Stimulated activated effector memory CD8-positive, alpha-beta T cell treated with anti-CD3 and anti-CD28 coated beads, Interleukin-12 subunit alpha, Interleukin-12 subunit beta, amount 100 ng/mL, for 72 hours (primary cell): ENCODE data around the gene CISD3.

Experiments
- ATAC-seq: fragments of 150-1000 bp; cut with Tn5 transposase; 2 replicates; pipeline ENCODE4 v1.10.0; 2021
- DNase-seq, 2 donors: peaks; one replicate each; pipeline ENCODE4 v3.0.0; 2021 to 2022; ENCODE audit warnings: low spot score in 2 of 2
- H3K27ac Mint-ChIP-seq: one replicate; pipeline ENCODE4 v1.8.0; 2022; ENCODE audit warnings: mild to moderate bottlenecking, mixed read lengths
- H3K36me3 Mint-ChIP-seq: one replicate; pipeline ENCODE4 v1.8.0; 2022; ENCODE audit warnings: mild to moderate bottlenecking, mixed read lengths
- H3K4me1 Mint-ChIP-seq: one replicate; pipeline ENCODE4 v1.8.0; 2022; ENCODE audit warnings: mixed read lengths
- H3K4me3 Mint-ChIP-seq: one replicate; pipeline ENCODE4 v1.8.0; 2022; ENCODE audit warnings: mild to moderate bottlenecking, mixed read lengths
- H3K9me3 Mint-ChIP-seq: one replicate; pipeline ENCODE4 v1.8.0; 2022; ENCODE audit warnings: mixed read lengths

CISD3 gene

GRCh38 chr17:38729886-38730525, at the start of gene CISD3:
Gene CISD3, plus strand, starts transcription at chr17:38730341. Its CDS starts 18 bp downstream, at chr17:38730359.
- peaks cover 92% of the 10 kb centered on the region for H3K4me1 Mint-ChIP-seq
- peak within 1 kb of the TSS; percentile 97 for H3K27ac Mint-ChIP-seq
- H3K4me3 Mint-ChIP-seq: peak within 1 kb of the TSS; percentile 97
- ATAC-seq (peak; percentile 83), DNase-seq (peak; percentile 87 to 91)
- H3K36me3 Mint-ChIP-seq: peaks cover 81% of the 10 kb centered on the region
- H3K9me3 Mint-ChIP-seq: no peaks in the 10 kb centered on the region

GRCh38 chr17:38681096-38681495, 49.0 kb upstream of the CISD3 start:
- Mint-ChIP-seq H3K4me1 (peaks cover 21% of the 10 kb centered on the region), H3K36me3 (no peaks in the 10 kb centered on the region), H3K9me3 (no peaks in the 10 kb centered on the region), H3K27ac (no peak overlapping the region), H3K4me3 (no peak overlapping the region)
- DNase-seq (no peak), ATAC-seq (no peak)

GRCh38 chr17:38685491-38685890, 44.6 kb upstream of the CISD3 start:
- no peaks in the 10 kb centered on the region for H3K9me3 Mint-ChIP-seq
- no peak for DNase-seq
- H3K36me3 Mint-ChIP-seq: no peaks in the 10 kb centered on the region
- ATAC-seq: no peak
- H3K27ac Mint-ChIP-seq: peak overlapping the region; percentile 65
- no peak overlapping the region for H3K4me3 Mint-ChIP-seq
- peaks cover 13% of the 10 kb centered on the region for H3K4me1 Mint-ChIP-seq

- no peak for ATAC-seq
- Mint-ChIP-seq H3K4me1 (peaks cover 13% of the 10 kb centered on the region), H3K9me3 (no peaks in the 10 kb centered on the region), H3K36me3 (no peaks in the 10 kb centered on the region), H3K27ac (no peak overlapping the region), H3K4me3 (no peak overlapping the region)
- DNase-seq: no peak
Measured at GRCh38 chr17:38687286-38687685, 42.9 kb upstream of the CISD3 start.

GRCh38 chr17:38690386-38690785, 39.8 kb upstream of the CISD3 start:
- no peak overlapping the region for H3K4me3 Mint-ChIP-seq
- H3K4me1 Mint-ChIP-seq: peaks cover 13% of the 10 kb centered on the region
- ATAC-seq (no peak), DNase-seq (no peak)
- H3K9me3 Mint-ChIP-seq: no peaks in the 10 kb centered on the region
- peak overlapping the region; percentile 43 for H3K27ac Mint-ChIP-seq
- H3K36me3 Mint-ChIP-seq: no peaks in the 10 kb centered on the region

GRCh38 chr17:38691154-38691553, 39.0 kb upstream of the CISD3 start:
- Mint-ChIP-seq H3K4me1 (peaks cover 14% of the 10 kb centered on the region), H3K27ac (peak overlapping the region; percentile 43)
- DNase-seq: no peak

GRCh38 chr17:38693700-38694329, 36.3 kb upstream of the CISD3 start:
- H3K27ac Mint-ChIP-seq: no peak overlapping the region
- H3K4me1 Mint-ChIP-seq: peaks cover 25% of the 10 kb centered on the region
- no peak for ATAC-seq
- no peaks in the 10 kb centered on the region for H3K36me3 Mint-ChIP-seq
- H3K4me3 Mint-ChIP-seq: no peak overlapping the region
- DNase-seq: no peak
- H3K9me3 Mint-ChIP-seq: no peaks in the 10 kb centered on the region

More at GRCh38 chr17:38691154-38691553, 39.0 kb upstream of the CISD3 start:
- no peak for ATAC-seq
- Mint-ChIP-seq H3K9me3 (no peaks in the 10 kb centered on the region), H3K4me3 (no peak overlapping the region), H3K36me3 (no peaks in the 10 kb centered on the region)

GRCh38 chr17:38697061-38697820, 32.9 kb upstream of the CISD3 start:
- Mint-ChIP-seq H3K9me3 (no peaks in the 10 kb centered on the region), H3K27ac (peak overlapping the region; percentile 86), H3K4me1 (peaks cover 54% of the 10 kb centered on the region), H3K36me3 (peaks cover 20% of the 10 kb centered on the region), H3K4me3 (peak overlapping the region; percentile 39)
- DNase-seq (no peak), ATAC-seq (no peak)

GRCh38 chr17:38698760-38699159, 31.4 kb upstream of the CISD3 start:
- no peak for ATAC-seq
- Mint-ChIP-seq H3K4me1 (peaks cover 54% of the 10 kb centered on the region), H3K36me3 (peaks cover 35% of the 10 kb centered on the region), H3K9me3 (no peaks in the 10 kb centered on the region), H3K4me3 (peak overlapping the region; percentile 5), H3K27ac (peak overlapping the region; percentile 100)
- DNase-seq: no peak

GRCh38 chr17:38701504-38702165, 28.5 kb upstream of the CISD3 start:
- DNase-seq (peak; percentile 72 to 94), ATAC-seq (peak; percentile 83)
- H3K27ac Mint-ChIP-seq: peak overlapping the region; percentile 100

GRCh38 chr17:38702166-38702915, 27.8 kb upstream of the CISD3 start:
- ATAC-seq (peak; percentile 37), DNase-seq (peak in 1 of 2 donors; percentile 90)
- Mint-ChIP-seq H3K9me3 (no peaks in the 10 kb centered on the region), H3K4me1 (peaks cover 46% of the 10 kb centered on the region), H3K4me3 (peak overlapping the region; percentile 99), H3K36me3 (peaks cover 64% of the 10 kb centered on the region), H3K27ac (peak overlapping the region; percentile 100)

More at GRCh38 chr17:38701504-38702165, 28.5 kb upstream of the CISD3 start:
- no peaks in the 10 kb centered on the region for H3K9me3 Mint-ChIP-seq
- peak overlapping the region; percentile 99 for H3K4me3 Mint-ChIP-seq
- H3K36me3 Mint-ChIP-seq: peaks cover 57% of the 10 kb centered on the region
- H3K4me1 Mint-ChIP-seq: peaks cover 46% of the 10 kb centered on the region

GRCh38 chr17:38702916-38703741, 27.0 kb upstream of the CISD3 start:
- peak overlapping the region; percentile 99 for H3K4me3 Mint-ChIP-seq
- ATAC-seq: no peak
- peaks cover 72% of the 10 kb centered on the region for H3K36me3 Mint-ChIP-seq
- DNase-seq: peak in 1 of 2 donors; percentile 17
- peaks cover 47% of the 10 kb centered on the region for H3K4me1 Mint-ChIP-seq
- no peaks in the 10 kb centered on the region for H3K9me3 Mint-ChIP-seq
- H3K27ac Mint-ChIP-seq: peak overlapping the region; percentile 100

- H3K9me3 Mint-ChIP-seq: no peaks in the 10 kb centered on the region
- H3K27ac Mint-ChIP-seq: peak overlapping the region; percentile 100
- H3K4me1 Mint-ChIP-seq: peaks cover 53% of the 10 kb centered on the region
- H3K36me3 Mint-ChIP-seq: peaks cover 80% of the 10 kb centered on the region
- H3K4me3 Mint-ChIP-seq: peak overlapping the region; percentile 99
- ATAC-seq (peak; percentile 6), DNase-seq (peak; percentile 55 to 87)
Measured at GRCh38 chr17:38703742-38704605, 26.2 kb upstream of the CISD3 start.
